Keratinocyte (primary cell): ENCODE results near the gene DCDC2C.

Source experiments
- EZH2 ChIP-seq: IDR thresholded peaks from one replicate; pipeline ENCODE4 v1.6.1; 2012; ENCODE audit warnings: inconsistent platforms, mild to moderate bottlenecking, low read length, moderate library complexity
- TF ChIP-seq, protein P1 (sequence below), 3 experiments: IDR thresholded peaks in 1 of 3; conservative IDR thresholded peaks in 1 of 3; optimal IDR thresholded peaks in 1 of 3; 2 replicates in 2 of 3; 3 replicates in 1 of 3; pipeline versions ENCODE3 to v1.5.1; 2011; ENCODE audit warnings: low read length in 3 of 3, mild to moderate bottlenecking in 3 of 3, moderate library complexity in 2 of 3, control low read depth in 1 of 3, inconsistent platforms in 1 of 3; ENCODE audit not compliant: insufficient read depth in 2 of 3; ENCODE audit errors: extremely low read depth in 1 of 3

DNA sequence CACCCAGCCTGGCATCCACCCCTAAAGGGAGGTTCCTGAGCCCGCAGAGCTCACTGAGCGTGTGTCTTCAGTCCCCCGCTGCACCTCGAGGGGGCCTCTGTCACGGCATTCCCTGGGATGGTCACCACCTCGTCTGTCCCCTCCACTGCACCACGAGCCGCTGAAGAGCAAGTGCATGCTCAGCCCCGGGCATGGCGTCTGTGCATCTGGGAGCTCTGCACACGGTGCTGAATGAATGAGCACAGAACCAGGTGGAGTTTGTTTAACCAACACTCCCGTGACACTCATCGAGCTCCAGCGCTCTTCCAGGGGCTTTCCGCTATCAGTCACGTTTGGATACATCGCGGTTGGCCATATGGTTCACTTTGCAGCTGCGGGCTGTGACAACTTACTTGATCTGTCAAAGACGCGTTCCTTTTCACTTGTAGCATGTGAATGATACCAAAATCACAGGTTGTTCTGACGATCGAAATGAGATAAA lies 36.2 kb upstream of the DCDC2C start:
- TF ChIP-seq, protein P1, sequence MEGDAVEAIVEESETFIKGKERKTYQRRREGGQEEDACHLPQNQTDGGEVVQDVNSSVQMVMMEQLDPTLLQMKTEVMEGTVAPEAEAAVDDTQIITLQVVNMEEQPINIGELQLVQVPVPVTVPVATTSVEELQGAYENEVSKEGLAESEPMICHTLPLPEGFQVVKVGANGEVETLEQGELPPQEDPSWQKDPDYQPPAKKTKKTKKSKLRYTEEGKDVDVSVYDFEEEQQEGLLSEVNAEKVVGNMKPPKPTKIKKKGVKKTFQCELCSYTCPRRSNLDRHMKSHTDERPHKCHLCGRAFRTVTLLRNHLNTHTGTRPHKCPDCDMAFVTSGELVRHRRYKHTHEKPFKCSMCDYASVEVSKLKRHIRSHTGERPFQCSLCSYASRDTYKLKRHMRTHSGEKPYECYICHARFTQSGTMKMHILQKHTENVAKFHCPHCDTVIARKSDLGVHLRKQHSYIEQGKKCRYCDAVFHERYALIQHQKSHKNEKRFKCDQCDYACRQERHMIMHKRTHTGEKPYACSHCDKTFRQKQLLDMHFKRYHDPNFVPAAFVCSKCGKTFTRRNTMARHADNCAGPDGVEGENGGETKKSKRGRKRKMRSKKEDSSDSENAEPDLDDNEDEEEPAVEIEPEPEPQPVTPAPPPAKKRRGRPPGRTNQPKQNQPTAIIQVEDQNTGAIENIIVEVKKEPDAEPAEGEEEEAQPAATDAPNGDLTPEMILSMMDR (optimal IDR thresholded peaks at IDR 0.05 in 1 of 3, IDR thresholded peaks at IDR 0.05 in 1 of 3, conservative IDR thresholded peaks at IDR 0.05 in 1 of 3; ENCODE audit: extremely low read depth in 1 of 3, insufficient read depth in 2 of 3, low read length in 3 of 3): no peak
- TF ChIP-seq EZH2: no peak
